DND-41 (cell line): ENCODE data around the gene MICA.

ENCODE experiments used
- CTCF ChIP-seq: IDR thresholded peaks from 2 replicates; pipeline ENCODE4 v1.5.1; 2012; ENCODE audit warnings: borderline replicate concordance, low read length, moderate library complexity, mild to moderate bottlenecking; ENCODE audit not compliant: poor library complexity, severe bottlenecking; ENCODE audit errors: extremely low read depth
- EZH2 ChIP-seq: IDR thresholded peaks from 3 replicates; pipeline ENCODE4 v1.6.1; 2012; ENCODE audit warnings: borderline replicate concordance, low read depth, mild to moderate bottlenecking, moderate library complexity, low read length, inconsistent platforms; ENCODE audit not compliant: severe bottlenecking

GRCh38 chr6:31401403-31401802 is 2.0 kb upstream of the MICA start:
- TF ChIP-seq CTCF (no peak), EZH2 (no peak)
